Neuronal stem cell (in vitro differentiated cells): ENCODE results near the gene TH.
A peak's percentile ranks its signal among the peaks of the same experiment; 100 is the strongest.

ENCODE experiments used
- DNase-seq: peaks from one replicate; pipeline ENCODE4 v3.0.0-alpha.2; 2013; ENCODE audit warnings: low spot score
- H2AFZ ChIP-seq: one replicate; pipeline ENCODE4 v1.6.1; 2013; ENCODE audit warnings: mild to moderate bottlenecking, low read length, inconsistent platforms
- H2AK5ac ChIP-seq: 2 replicates; pipeline ENCODE4 v1.6.1; 2013; ENCODE audit warnings: low read depth, mild to moderate bottlenecking, inconsistent platforms, low read length, moderate library complexity, mixed read lengths
- H2BK120ac ChIP-seq: 2 replicates; pipeline ENCODE4 v1.6.1; 2013; ENCODE audit warnings: low read depth, mild to moderate bottlenecking, inconsistent platforms, low read length, moderate library complexity, mixed read lengths
- H2BK12ac ChIP-seq: one replicate; pipeline ENCODE4 v1.6.1; 2013; ENCODE audit warnings: low read length, inconsistent platforms
- H2BK15ac ChIP-seq: 2 replicates; pipeline ENCODE4 v1.6.1; 2013; ENCODE audit warnings: mild to moderate bottlenecking, low read length, inconsistent platforms, mixed read lengths
- H2BK5ac ChIP-seq: one replicate; pipeline ENCODE4 v1.6.1; 2013; ENCODE audit warnings: inconsistent platforms, mild to moderate bottlenecking, low read length, moderate library complexity
- H3K14ac ChIP-seq: one replicate; pipeline ENCODE4 v1.6.1; 2013; ENCODE audit warnings: low read length, inconsistent platforms
- H3K18ac ChIP-seq: 2 replicates; pipeline ENCODE4 v1.6.1; 2013; ENCODE audit warnings: low read length, inconsistent platforms
- H3K23ac ChIP-seq: 2 replicates; pipeline ENCODE4 v1.6.1; 2013; ENCODE audit warnings: low read depth, mild to moderate bottlenecking, mixed read lengths, low read length, inconsistent platforms; ENCODE audit not compliant: poor library complexity
- H3K27ac ChIP-seq: replicated peaks from 3 replicates; pipeline ENCODE4 v1.5.1; 2013; ENCODE audit warnings: low read length, inconsistent platforms
- H3K27me3 ChIP-seq, 3 experiments: 2 replicates each; pipeline ENCODE4 v1.6.1; 2013; ENCODE audit warnings: low read length in 3 of 3, mild to moderate bottlenecking in 2 of 3, inconsistent platforms in 1 of 3, low read depth in 1 of 3, mixed read lengths in 1 of 3, moderate library complexity in 1 of 3; ENCODE audit not compliant: control insufficient read depth in 3 of 3, insufficient read depth in 3 of 3
- H3K36me3 ChIP-seq, 2 donors: replicated peaks in 1 of 2; 2 replicates each; pipeline ENCODE4 v1.6.1; 2013; ENCODE audit warnings: low read length in 2 of 2; ENCODE audit not compliant: control insufficient read depth in 2 of 2, insufficient read depth in 2 of 2
- H3K4ac ChIP-seq: 2 replicates; pipeline ENCODE4 v1.6.1; 2013; ENCODE audit warnings: inconsistent platforms, mild to moderate bottlenecking, low read length, moderate library complexity
- H3K4me1 ChIP-seq, 2 donors: 1 replicate in 1 of 2; 2 replicates in 1 of 2; pipeline ENCODE4 v1.6.1; 2013; ENCODE audit warnings: low read length in 2 of 2, low read depth in 1 of 2; ENCODE audit not compliant: control insufficient read depth in 2 of 2, insufficient read depth in 1 of 2
- H3K4me2 ChIP-seq: one replicate; pipeline ENCODE4 v1.6.1; 2013; ENCODE audit warnings: mild to moderate bottlenecking, low read length, inconsistent platforms; ENCODE audit not compliant: insufficient read depth, poor library complexity, severe bottlenecking
- H3K4me3 ChIP-seq, 2 donors: 2 replicates each; pipeline ENCODE4 v1.5.1; 2013; ENCODE audit warnings: low read length in 2 of 2, mild to moderate bottlenecking in 2 of 2, inconsistent platforms in 1 of 2, moderate library complexity in 1 of 2
- H3K79me1 ChIP-seq: one replicate; pipeline ENCODE4 v1.6.1; 2013; ENCODE audit warnings: low read depth, mild to moderate bottlenecking, inconsistent platforms, low read length, moderate library complexity
- H3K9ac ChIP-seq: one replicate; pipeline ENCODE4 v1.6.1; 2013; ENCODE audit warnings: mild to moderate bottlenecking, low read depth, low read length, inconsistent platforms; ENCODE audit not compliant: poor library complexity
- H3K9me3 ChIP-seq, 2 donors: replicated peaks in 1 of 2; 2 replicates each; pipeline versions ENCODE3 to v1.6.1; 2013; ENCODE audit warnings: low read length in 2 of 2, mild to moderate bottlenecking in 2 of 2, inconsistent platforms in 1 of 2, low read depth in 1 of 2, mixed read lengths in 1 of 2, moderate library complexity in 1 of 2; ENCODE audit not compliant: control insufficient read depth in 2 of 2, insufficient read depth in 1 of 2
- H4K8ac ChIP-seq: one replicate; pipeline ENCODE4 v1.6.1; 2013; ENCODE audit warnings: low read depth, mild to moderate bottlenecking, inconsistent platforms, low read length, moderate library complexity
- H4K91ac ChIP-seq: one replicate; pipeline ENCODE4 v1.6.1; 2013; ENCODE audit warnings: low read length, low read depth, mild to moderate bottlenecking, inconsistent platforms; ENCODE audit not compliant: poor library complexity
- WGBS, 2 donors: extraction: QIAGEN DNeasy Blood & Tissue Kit; methylation state at CpG; one replicate each; pipeline ENCODE4 v1.1.7; 2013; ENCODE audit warnings: missing lambda C conversion rate in 2 of 2, mixed read lengths in 1 of 2; ENCODE audit not compliant: insufficient read length in 2 of 2, insufficient replicate concordance in 1 of 2; ENCODE audit errors: extremely low coverage in 2 of 2; 5-methylcytosine and 5-hydroxymethylcytosine counted together

Gene TH

DNA sequence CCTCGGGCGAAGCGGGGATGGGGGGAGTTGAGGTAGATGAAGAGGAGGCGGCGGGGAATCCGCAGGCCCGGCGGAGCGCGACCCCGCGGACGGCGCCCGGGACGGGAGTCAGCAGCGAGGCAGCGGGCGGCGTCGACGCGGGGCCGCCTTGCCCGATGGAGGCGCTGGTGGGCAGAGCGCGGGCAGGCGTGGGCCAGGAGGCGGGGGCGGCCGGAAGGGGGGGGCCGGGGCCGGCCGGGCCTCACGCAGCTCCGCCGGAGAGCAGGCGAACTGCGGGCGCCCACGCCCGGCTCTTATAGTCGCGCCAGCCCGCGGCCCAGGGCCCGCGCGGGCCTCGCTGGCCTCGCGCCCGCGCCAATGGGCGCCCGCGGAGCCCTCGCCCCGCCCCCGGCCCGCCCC, 32.5 kb downstream of the TH start, which contains the start of gene IGF2:
IGF2 (minus strand) TSS at position 267 of the 399 bp plus-strand sequence. CDS start 3,866 bp downstream, outside the sequence.
- H3K4me2 ChIP-seq: peak within 1 kb of the TSS; percentile 89
- H3K18ac ChIP-seq: peak within 1 kb of the TSS; percentile 94
- no peak within 1 kb of the TSS for H3K27ac ChIP-seq
- H3K14ac ChIP-seq: no peak within 1 kb of the TSS
- DNase-seq: no peak
- peaks cover 2% of the 10 kb centered on the region for H3K79me1 ChIP-seq
- peaks cover 0 to 2% of the 10 kb centered on the region in 2 donors for H3K9me3 ChIP-seq
- peak within 1 kb of the TSS; percentile 67 for H2BK15ac ChIP-seq
- H4K91ac ChIP-seq: no peak within 1 kb of the TSS
- H3K9ac ChIP-seq: no peak within 1 kb of the TSS
- H2AFZ ChIP-seq: peak within 1 kb of the TSS; percentile 56
- H3K4me1 ChIP-seq: peaks cover 4 to 5% of the 10 kb centered on the region in 2 donors
- no CpG with 5 or more reads among the region's 62 CpGs for WGBS, 2 donors
- H2BK120ac ChIP-seq: no peak within 1 kb of the TSS
- H3K4ac ChIP-seq: no peak within 1 kb of the TSS
- H3K4me3 ChIP-seq: peak within 1 kb of the TSS in 1 of 2 donors; percentile 62
- peak within 1 kb of the TSS; percentile 63 for H2AK5ac ChIP-seq
- peak within 1 kb of the TSS; percentile 66 for H2BK5ac ChIP-seq
- H2BK12ac ChIP-seq: no peak within 1 kb of the TSS
- peak within 1 kb of the TSS; percentile 80 for H3K23ac ChIP-seq
- H4K8ac ChIP-seq: no peak within 1 kb of the TSS
- H3K27me3 ChIP-seq: peaks cover 38 to 92% (median 87%) of the 10 kb centered on the region in 3 experiments
- H3K36me3 ChIP-seq: no peaks in the 10 kb centered on the region

DNA sequence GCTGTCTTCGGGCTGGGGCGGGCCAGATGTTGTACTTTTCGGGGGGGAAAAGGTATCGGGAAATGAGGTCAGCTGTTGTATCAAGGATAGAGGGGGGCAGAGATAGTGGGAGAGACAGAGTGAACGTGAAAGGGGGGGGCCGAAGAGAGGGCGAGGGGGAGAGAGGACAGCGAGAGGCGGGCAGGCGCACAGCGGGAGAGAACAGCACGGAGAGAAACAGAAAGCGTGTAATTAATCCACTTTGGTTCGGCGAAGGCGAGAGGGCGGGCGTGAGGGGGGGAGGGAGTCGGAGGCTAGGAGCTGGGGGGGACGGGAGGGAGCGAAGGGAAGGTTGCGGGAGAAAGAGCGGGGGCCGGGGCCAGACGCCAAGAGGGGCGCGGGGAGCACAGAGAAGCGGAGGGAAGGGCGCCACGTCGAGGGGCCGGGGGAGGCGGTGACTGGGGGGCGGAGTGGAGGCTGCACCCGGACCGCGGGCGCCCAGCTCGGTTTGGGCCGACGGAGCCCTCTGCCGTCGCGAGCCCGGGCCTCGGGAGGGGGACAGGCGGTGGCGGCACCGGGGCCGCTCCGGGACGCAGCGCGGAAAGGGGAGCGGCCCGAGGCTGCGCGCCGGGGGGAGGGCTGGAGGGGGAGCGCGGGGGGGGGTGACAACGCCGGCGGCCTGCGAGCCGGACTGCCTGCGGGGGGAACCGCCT, 33.0 kb downstream of the TH start:
- Histone ChIP-seq H3K4me2 (peak overlapping the region; percentile 89), H2BK120ac (no peak overlapping the region), H3K36me3 (no peaks in the 10 kb centered on the region), H2BK5ac (no peak overlapping the region), H3K79me1 (peaks cover 2% of the 10 kb centered on the region), H3K4me3 (peak overlapping the region in 1 of 2 donors; percentile 62), H4K91ac (no peak overlapping the region), H3K4ac (no peak overlapping the region), H4K8ac (no peak overlapping the region), H3K9ac (no peak overlapping the region), H2BK15ac (no peak overlapping the region), H3K18ac (peak overlapping the region; percentile 94), H3K9me3 (peaks cover 0 to 2% of the 10 kb centered on the region in 2 donors), H3K14ac (no peak overlapping the region), H3K27ac (no peak overlapping the region), H3K4me1 (peaks cover 4 to 5% of the 10 kb centered on the region in 2 donors), H2AK5ac (peak overlapping the region; percentile 28), H3K27me3 (peaks cover 33 to 91% (median 87%) of the 10 kb centered on the region in 3 experiments), H2AFZ (peak overlapping the region; percentile 56), H3K23ac (no peak overlapping the region), H2BK12ac (no peak overlapping the region)
- DNase-seq: no peak
- no CpG with 5 or more reads among the region's 68 CpGs for WGBS, 2 donors

DNA sequence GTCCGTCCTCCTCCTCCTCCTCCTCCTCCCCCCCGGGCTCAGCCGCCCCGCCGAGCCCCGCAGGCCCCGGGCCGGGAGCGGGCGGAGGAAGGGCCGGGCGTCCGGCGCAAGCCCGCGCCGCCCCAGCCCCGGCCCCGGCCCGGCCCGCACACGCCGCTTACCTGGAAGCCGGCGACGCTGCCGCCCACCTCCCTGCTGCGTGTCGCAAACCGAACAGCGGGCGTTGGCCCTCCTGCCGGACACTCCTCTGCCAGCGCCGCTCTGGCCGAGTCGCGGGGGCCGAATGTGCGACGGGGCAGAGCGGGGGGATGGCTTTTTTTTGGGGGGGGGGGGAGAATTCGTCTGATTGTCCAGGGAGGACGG, 33.6 kb downstream of the TH start:
- no peak overlapping the region for H2AK5ac ChIP-seq
- no peak overlapping the region for H3K27ac ChIP-seq
- peaks cover 4 to 5% of the 10 kb centered on the region in 2 donors for H3K4me1 ChIP-seq
- WGBS, 2 donors: no CpG with 5 or more reads among the region's 44 CpGs
- H3K27me3 ChIP-seq: peaks cover 31 to 90% (median 87%) of the 10 kb centered on the region in 3 experiments
- H3K4me3 ChIP-seq: peak overlapping the region in 1 of 2 donors; percentile 71
- H2BK120ac ChIP-seq: no peak overlapping the region
- H3K36me3 ChIP-seq: no peaks in the 10 kb centered on the region
- H2BK5ac ChIP-seq: no peak overlapping the region
- H3K18ac ChIP-seq: peak overlapping the region; percentile 91
- H3K4me2 ChIP-seq: peak overlapping the region; percentile 89
- H4K8ac ChIP-seq: no peak overlapping the region
- peaks cover 2% of the 10 kb centered on the region for H3K79me1 ChIP-seq
- no peak overlapping the region for H2BK12ac ChIP-seq
- no peak overlapping the region for H3K23ac ChIP-seq
- no peak overlapping the region for H3K14ac ChIP-seq
- H3K9ac ChIP-seq: peak overlapping the region; percentile 70
- H3K4ac ChIP-seq: no peak overlapping the region
- H3K9me3 ChIP-seq: peaks cover 0 to 2% of the 10 kb centered on the region in 2 donors
- DNase-seq: no peak
- no peak overlapping the region for H4K91ac ChIP-seq
- H2AFZ ChIP-seq: peak overlapping the region; percentile 77
- H2BK15ac ChIP-seq: no peak overlapping the region
